ENCODE measurements around the gene FIGN. TPM values are rescaled to one million over a fixed set of nuclear protein-coding genes. Genes with fewer than 3 reads are reported as not detected.

Gene FIGN
- total RNA-seq: under 0.01 TPM

- DNase-seq (ENCODE audit: low read depth in 2 of 3, low spot score in 2 of 3): peak in 1 of 3 donors; percentile 18
Measured at GRCh38 chr2:163735685-163736432, at the start of gene FIGN. TSS of gene FIGN (minus strand) at chr2:163736008. CDS start at chr2:163734927, 1,081 bp downstream.

GRCh38 chr2:163785162-163785561, 49.4 kb upstream of the FIGN start:
- DNase-seq (ENCODE audit: low read depth in 2 of 3, low spot score in 2 of 3): no peak

GRCh38 chr2:163779970-163780597, 44.3 kb upstream of the FIGN start:
- no peak for DNase-seq (ENCODE audit: low read depth in 2 of 3, low spot score in 2 of 3)

- no peak for DNase-seq (ENCODE audit: low read depth in 2 of 3, low spot score in 2 of 3)
Measured at GRCh38 chr2:163778045-163778781, 42.4 kb upstream of the FIGN start.

- DNase-seq (ENCODE audit: low read depth in 2 of 3, low spot score in 2 of 3): no peak
Measured at GRCh38 chr2:163775304-163775703, 39.5 kb upstream of the FIGN start.

GRCh38 chr2:163774862-163775261, 39.1 kb upstream of the FIGN start:
- no peak for DNase-seq (ENCODE audit: low read depth in 2 of 3, low spot score in 2 of 3)

GRCh38 chr2:163773276-163773675, 37.5 kb upstream of the FIGN start:
- DNase-seq (ENCODE audit: low read depth in 2 of 3, low spot score in 2 of 3): no peak

- no peak for DNase-seq (ENCODE audit: low read depth in 2 of 3, low spot score in 2 of 3)
Measured at GRCh38 chr2:163771596-163771995, 35.8 kb upstream of the FIGN start.

GRCh38 chr2:163768881-163769695, 33.3 kb upstream of the FIGN start:
- DNase-seq (ENCODE audit: low read depth in 2 of 3, low spot score in 2 of 3): no peak

- DNase-seq (ENCODE audit: low read depth in 2 of 3, low spot score in 2 of 3): no peak
Measured at GRCh38 chr2:163767097-163767496, 31.3 kb upstream of the FIGN start.

- no peak for DNase-seq (ENCODE audit: low read depth in 2 of 3, low spot score in 2 of 3)
Measured at GRCh38 chr2:163764566-163764965, 28.8 kb upstream of the FIGN start.

- DNase-seq (ENCODE audit: low read depth in 2 of 3, low spot score in 2 of 3): no peak
Measured at GRCh38 chr2:163759013-163759412, 23.2 kb upstream of the FIGN start.

GRCh38 chr2:163757814-163758213, 22.0 kb upstream of the FIGN start:
- DNase-seq (ENCODE audit: low read depth in 2 of 3, low spot score in 2 of 3): no peak

- no peak for DNase-seq (ENCODE audit: low read depth in 2 of 3, low spot score in 2 of 3)
Measured at GRCh38 chr2:163756588-163756987, 20.8 kb upstream of the FIGN start.

- no peak for DNase-seq (ENCODE audit: low read depth in 2 of 3, low spot score in 2 of 3)
Measured at GRCh38 chr2:163755366-163755765, 19.6 kb upstream of the FIGN start.

- no peak for DNase-seq (ENCODE audit: low read depth in 2 of 3, low spot score in 2 of 3)
Measured at GRCh38 chr2:163753726-163754125, 17.9 kb upstream of the FIGN start.

- DNase-seq (ENCODE audit: low read depth in 2 of 3, low spot score in 2 of 3): no peak
Measured at GRCh38 chr2:163752267-163752666, 16.5 kb upstream of the FIGN start.

- no peak for DNase-seq (ENCODE audit: low read depth in 2 of 3, low spot score in 2 of 3)
Measured at GRCh38 chr2:163751696-163752095, 15.9 kb upstream of the FIGN start.

- no peak for DNase-seq (ENCODE audit: low read depth in 2 of 3, low spot score in 2 of 3)
Measured at GRCh38 chr2:163748420-163748819, 12.6 kb upstream of the FIGN start.

- DNase-seq (ENCODE audit: low read depth in 2 of 3, low spot score in 2 of 3): no peak
Measured at GRCh38 chr2:163741435-163741834, 5.6 kb upstream of the FIGN start.

- DNase-seq (ENCODE audit: low read depth in 2 of 3, low spot score in 2 of 3): no peak
Measured at GRCh38 chr2:163737563-163737962, 1.8 kb upstream of the FIGN start.

Measured in hematopoietic multipotent progenitor cell (in vitro differentiated cells).